ENCODE results near the gene EFCAB6.

GRCh38 chr22:43860831-43861230, 48.7 kb upstream of the EFCAB6 start:
- TF ChIP-seq CTCF (conservative IDR thresholded peaks at IDR 0.05) (no peak), EZH2 (IDR thresholded peaks at IDR 0.05; ENCODE audit: low read depth) (no peak)

Measured in PC-9 (cell line).